H1 (cell line): ENCODE results near the gene SLC51B. TPM values are rescaled to one million over a fixed set of nuclear protein-coding genes. Genes with fewer than 3 reads are reported as not detected.

ENCODE experiments used
- CTCF ChIA-PET: fragments of 300-600 bp; sonication (Branson Sonifier 250); formaldehyde crosslinking; loops from one replicate; lab custom pipeline; 2021; ENCODE audit not compliant: partially characterized antibody; lab: Charles Lee
- POLR2A ChIA-PET: fragments of 300-600 bp; sonication (Branson Sonifier 250); formaldehyde crosslinking; loops from one replicate; lab custom pipeline; 2021; ENCODE audit warnings: inconsistent platforms; ENCODE audit not compliant: partially characterized antibody; lab: Charles Lee
- DNase-seq, 2 experiments: peaks; one replicate each; pipeline versions ENCODE4 v3.0.0 to v3.0.0-alpha.2; 2010 to 2022; ENCODE audit warnings: low spot score in 2 of 2, low read depth in 1 of 2, mixed read lengths in 1 of 2
- FAIRE-seq: peaks from 2 replicates; lab custom pipeline; 2011; peaks lifted over from hg19 to GRCh38; lab: Jason Lieb, UNC
- H2AFZ ChIP-seq: 2 replicates; pipeline ENCODE4 v1.8.1; 2012; ENCODE audit warnings: low read length, inconsistent platforms
- H2AK5ac ChIP-seq: 2 replicates; pipeline ENCODE4 v1.6.1; 2013; ENCODE audit warnings: low read depth, low read length
- H2BK120ac ChIP-seq: replicated peaks from 2 replicates; pipeline ENCODE3; 2013; ENCODE audit warnings: low read depth, low read length, inconsistent platforms
- H2BK12ac ChIP-seq: 2 replicates; pipeline ENCODE4 v1.6.1; 2013; ENCODE audit warnings: low read depth, low read length
- H2BK15ac ChIP-seq: 2 replicates; pipeline ENCODE4 v1.6.1; 2013; ENCODE audit warnings: low read length
- H2BK20ac ChIP-seq: 2 replicates; pipeline ENCODE4 v1.6.1; 2013; ENCODE audit warnings: low read length
- H2BK5ac ChIP-seq: 2 replicates; pipeline ENCODE4 v1.6.1; 2013; ENCODE audit warnings: low read depth, low read length
- H3K14ac ChIP-seq: 2 replicates; pipeline ENCODE4 v1.6.1; 2013; ENCODE audit warnings: inconsistent platforms; ENCODE audit not compliant: insufficient read length
- H3K18ac ChIP-seq: 2 replicates; pipeline ENCODE4 v1.6.1; 2013; ENCODE audit warnings: low read length; ENCODE audit errors: extremely low read depth
- H3K23ac ChIP-seq: 2 replicates; pipeline ENCODE4 v1.6.1; 2013; ENCODE audit warnings: inconsistent platforms; ENCODE audit not compliant: insufficient read length
- H3K23me2 ChIP-seq: 2 replicates; pipeline ENCODE4 v1.6.1; 2013; ENCODE audit warnings: low read depth, low read length
- H3K27ac ChIP-seq: 2 replicates; pipeline ENCODE4 v1.6.1; 2011; ENCODE audit warnings: low read depth, low read length, inconsistent platforms
- H3K27me3 ChIP-seq, 4 experiments: replicated peaks in 1 of 4; 1 replicate in 1 of 4; 2 replicates in 3 of 4; pipeline versions ENCODE4 v1.6.1 to v1.8.1; 2011 to 2013; ENCODE audit warnings: low read length in 3 of 4, mild to moderate bottlenecking in 3 of 4, inconsistent platforms in 2 of 4, mixed read lengths in 2 of 4, moderate library complexity in 1 of 4; ENCODE audit not compliant: control insufficient read depth in 3 of 4, insufficient read depth in 3 of 4; ENCODE audit errors: extremely low read depth in 1 of 4
- H3K36me3 ChIP-seq, 4 experiments: 2 replicates each; pipeline versions ENCODE4 v1.6.1 to v1.8.1; 2011 to 2013; ENCODE audit warnings: mild to moderate bottlenecking in 4 of 4, low read length in 3 of 4, moderate library complexity in 2 of 4, control low read depth in 1 of 4, inconsistent platforms in 1 of 4; ENCODE audit not compliant: insufficient read depth in 4 of 4, control insufficient read depth in 2 of 4
- H3K4ac ChIP-seq: replicated peaks from 2 replicates; pipeline ENCODE3; 2013; ENCODE audit warnings: low read length, low read depth, mixed read lengths, inconsistent platforms; ENCODE audit not compliant: insufficient read length
- H3K4me1 ChIP-seq, 4 experiments: replicated peaks in 1 of 4; 1 replicate in 1 of 4; 2 replicates in 3 of 4; pipeline versions ENCODE4 v1.6.1 to v1.8.1; 2011 to 2013; ENCODE audit warnings: low read length in 3 of 4, inconsistent platforms in 2 of 4, mixed read lengths in 1 of 4; ENCODE audit not compliant: insufficient read depth in 4 of 4, control insufficient read depth in 3 of 4
- H3K4me2 ChIP-seq, 2 experiments: 2 replicates each; pipeline versions ENCODE4 v1.6.1 to v1.8.1; 2011 to 2013; ENCODE audit warnings: low read depth in 2 of 2, low read length in 2 of 2, control low read depth in 1 of 2, inconsistent platforms in 1 of 2, mild to moderate bottlenecking in 1 of 2; ENCODE audit not compliant: insufficient read depth in 1 of 2
- H3K4me3 ChIP-seq, 4 experiments: fragments of 200-600, 300-600 bp in 1 of 4; sonication (generic), shearing (Covaris generic), sonication (Bioruptor Twin) in 1 of 4; 2 replicates each; pipeline versions ENCODE4 v1.5.1 to v1.8.1; 2011 to 2016; ENCODE audit warnings: low read length in 4 of 4, low read depth in 3 of 4, control low read depth in 2 of 4, inconsistent platforms in 2 of 4, mild to moderate bottlenecking in 2 of 4, mixed read lengths in 1 of 4, moderate library complexity in 1 of 4; ENCODE audit not compliant: insufficient read depth in 2 of 4; ENCODE audit errors: extremely low read depth in 1 of 4
- H3K56ac ChIP-seq: replicated peaks from 2 replicates; pipeline ENCODE3; 2013; ENCODE audit warnings: low read depth, mild to moderate bottlenecking, mixed read lengths, low read length, inconsistent platforms; ENCODE audit not compliant: insufficient read length
- H3K79me1 ChIP-seq: 2 replicates; pipeline ENCODE4 v1.6.1; 2013; ENCODE audit warnings: low read depth, low read length, control low read depth
- H3K79me2 ChIP-seq, 2 experiments: 2 replicates each; pipeline versions ENCODE4 v1.6.1 to v1.8.1; 2012 to 2013; ENCODE audit warnings: low read length in 2 of 2, mild to moderate bottlenecking in 2 of 2, inconsistent platforms in 1 of 2; ENCODE audit not compliant: insufficient read depth in 2 of 2, control insufficient read depth in 1 of 2
- H3K9ac ChIP-seq, 4 experiments: replicated peaks in 1 of 4; 1 replicate in 1 of 4; 2 replicates in 3 of 4; pipeline versions ENCODE4 v1.6.1 to v1.8.1; 2011 to 2013; ENCODE audit warnings: low read depth in 3 of 4, low read length in 3 of 4, control low read depth in 2 of 4, mild to moderate bottlenecking in 2 of 4, moderate library complexity in 2 of 4, inconsistent platforms in 1 of 4; ENCODE audit errors: extremely low read depth in 1 of 4
- H3K9me3 ChIP-seq, 2 experiments: 2 replicates each; pipeline versions ENCODE4 v1.6.1 to v1.8.1; 2012 to 2013; ENCODE audit warnings: mild to moderate bottlenecking in 2 of 2, moderate library complexity in 2 of 2, control low read depth in 1 of 2, inconsistent platforms in 1 of 2, low read depth in 1 of 2, low read length in 1 of 2, mixed read lengths in 1 of 2; ENCODE audit not compliant: insufficient read depth in 2 of 2
- H4K20me1 ChIP-seq, 2 experiments: replicated peaks in 1 of 2; 2 replicates each; pipeline versions ENCODE3 to v1.8.1; 2011 to 2013; ENCODE audit warnings: inconsistent platforms in 2 of 2, low read length in 2 of 2, mild to moderate bottlenecking in 1 of 2; ENCODE audit not compliant: insufficient read depth in 2 of 2, control insufficient read depth in 1 of 2
- H4K5ac ChIP-seq: 2 replicates; pipeline ENCODE4 v1.6.1; 2013; ENCODE audit warnings: low read length, low read depth, mixed read lengths, inconsistent platforms; ENCODE audit not compliant: insufficient read length
- H4K8ac ChIP-seq: 2 replicates; pipeline ENCODE4 v1.8.0; 2013; ENCODE audit warnings: mild to moderate bottlenecking, moderate library complexity, low read length, inconsistent platforms; ENCODE audit not compliant: insufficient read depth; ENCODE audit errors: extremely low read depth
- H4K91ac ChIP-seq: replicated peaks from 2 replicates; pipeline ENCODE3; 2013; ENCODE audit warnings: low read length, mixed read lengths, inconsistent platforms; ENCODE audit not compliant: insufficient read length
- BRCA1 ChIP-seq: IDR thresholded peaks from 2 replicates; pipeline ENCODE4 v1.6.1; 2012; ENCODE audit warnings: low read depth, low read length, improper control_type of control experiment
- CBX8 ChIP-seq: fragments of 300-800, 300-1000 bp; sonication (generic); IDR thresholded peaks from 2 replicates; pipeline ENCODE4 v1.7.1; 2016; ENCODE audit warnings: low read depth, low read length, borderline replicate concordance
- CTBP2 ChIP-seq: IDR thresholded peaks from 2 replicates; pipeline ENCODE4 v1.7.0; 2011; ENCODE audit warnings: borderline replicate concordance, mild to moderate bottlenecking, moderate library complexity, mixed read lengths, low read length; ENCODE audit not compliant: insufficient read depth, insufficient read length
- NRF1 ChIP-seq: IDR thresholded peaks from 2 replicates; pipeline ENCODE4 v1.6.1; 2011; ENCODE audit warnings: mild to moderate bottlenecking, low read depth, low read length, improper control_type of control experiment
- POU5F1 ChIP-seq: IDR thresholded peaks from 2 replicates; pipeline ENCODE4 v1.6.1; 2011; ENCODE audit warnings: low read depth, mild to moderate bottlenecking, low read length, moderate library complexity
- RFX5 ChIP-seq: IDR thresholded peaks from 2 replicates; pipeline ENCODE4 v1.6.1; 2011; ENCODE audit warnings: low read depth, low read length, improper control_type of control experiment, borderline replicate concordance
- SAP30 ChIP-seq: fragments of 300-600 bp; sonication (generic); IDR thresholded peaks from 2 replicates; pipeline ENCODE4 v1.7.1; 2012; ENCODE audit warnings: low read length, moderate library complexity, mild to moderate bottlenecking, inconsistent platforms; ENCODE audit not compliant: insufficient read depth, insufficient replicate concordance
- SIN3A ChIP-seq, 2 experiments: IDR thresholded peaks in 1 of 2; conservative IDR thresholded peaks in 1 of 2; 2 replicates each; pipeline ENCODE4 v1.6.1; 2011 to 2012; ENCODE audit warnings: low read length in 2 of 2, improper control_type of control experiment in 1 of 2, low read depth in 1 of 2, mild to moderate bottlenecking in 1 of 2
- SP1 ChIP-seq: IDR thresholded peaks from 2 replicates; pipeline ENCODE4 v1.6.1; 2011; ENCODE audit warnings: low read depth, low read length
- TEAD4 ChIP-seq: IDR thresholded peaks from 2 replicates; pipeline ENCODE4 v1.6.1; 2012; ENCODE audit warnings: low read depth, low read length, inconsistent platforms, mixed read lengths
- YY1 ChIP-seq: IDR thresholded peaks from 2 replicates; pipeline ENCODE4 v1.6.1; 2011; ENCODE audit warnings: low read depth, mild to moderate bottlenecking, low read length
- WGBS, 2 experiments: shearing (Covaris generic) in 1 of 2; methylation state at CpG; one replicate each; pipeline versions ENCODE4 v1.1.6 to v1.1.7; 2013 to 2015; ENCODE audit warnings: low lambda C conversion rate in 2 of 2, mixed read lengths in 2 of 2, inconsistent platforms in 1 of 2, low coverage in 1 of 2, missing lambda C conversion rate in 1 of 2; ENCODE audit not compliant: insufficient replicate concordance in 2 of 2, insufficient coverage in 1 of 2, insufficient read length in 1 of 2; ENCODE audit errors: extremely low coverage in 1 of 2, missing lambda C conversion rate in 1 of 2; 5-methylcytosine and 5-hydroxymethylcytosine counted together
- polyA plus RNA-seq, 7 experiments: library from polyadenylated mRNA; depleted of rRNA in 3 of 7; stranded (reverse) in 5 of 7; unstranded in 2 of 7; fragments of >200 nt in 5 of 7; fragments of 200-250 nt in 2 of 7; gene quantifications; 1 replicate in 5 of 7; 2 replicates in 1 of 7; 4 replicates in 1 of 7; pipeline versions ENCODE4 v1.2.1 to v1.2.3, GENCODE V29; 2011 to 2013; ENCODE audit warnings: missing spikeins in 2 of 7, mixed read lengths in 2 of 7
- total RNA-seq: library from RNA; stranded (reverse); fragmentation: NEBNext Ultra II Directional; extraction: Animal tissue kit (Norgen Biotek cat#: 25700); gene quantifications from 2 replicates; pipeline ENCODE4 v1.2.1, GENCODE V29; 2021
- TF ChIP-seq, protein P1 (sequence below): IDR thresholded peaks from 2 replicates; pipeline ENCODE4 v1.6.1; 2011; ENCODE audit warnings: low read depth, mild to moderate bottlenecking, low read length; ENCODE audit not compliant: insufficient read depth

SLC51B gene
- total and polyA plus RNA-seq, 2 of the 8 experiments (the other 6 are each of a cell fraction or from before 2014, with no cell fraction given), result not detected

DNA sequence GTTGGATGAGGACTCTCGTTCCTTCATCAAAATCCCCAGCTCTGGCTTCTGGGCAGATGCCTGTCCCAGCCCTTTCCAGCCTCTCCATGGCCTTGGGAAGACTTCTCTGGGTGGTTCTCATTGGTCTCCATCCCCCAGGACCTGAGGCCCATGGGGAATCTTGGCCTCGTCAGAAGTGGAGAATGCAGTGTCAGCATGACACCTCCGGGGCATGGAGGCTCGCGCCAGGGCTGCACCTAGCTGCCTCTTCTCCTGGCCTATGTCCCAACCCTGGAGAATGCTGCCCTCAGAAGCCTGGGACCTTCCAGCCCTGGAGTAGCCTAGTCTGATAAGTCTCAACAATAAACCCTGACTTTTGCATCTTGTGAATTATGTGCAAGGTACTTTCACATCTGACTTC lies 34.4 kb downstream of the SLC51B start:
- ChIA-PET CTCF (interaction anchor here (0.8 to 32.9 kb wide), 5 partner anchors 8 to 45 kb away, joined by 3 to 1213 read pairs (median 32); partner anchors contain the start of genes RASL12 and SLC51B), POLR2A (interaction anchor here (1.1 to 14.5 kb wide), 2 partner anchors 12 to 225 kb away, joined by 4 to 93 read pairs; partner anchors contain the start of genes RASL12 and RNU5B-1)
- no peak overlapping the region for H3K23ac ChIP-seq

More for the DNA sequence above, 34.4 kb downstream of the SLC51B start:
- Histone ChIP-seq H4K91ac (no peak overlapping the region), H3K18ac (no peak overlapping the region), H3K9me3 (no peaks in the 10 kb centered on the region), H2AFZ (no peak overlapping the region), H3K4me3 (no peak overlapping the region), H3K4ac (no peak overlapping the region), H3K79me1 (no peaks in the 10 kb centered on the region), H3K56ac (no peak overlapping the region), H3K9ac (no peak overlapping the region), H4K5ac (no peak overlapping the region), H2BK12ac (no peak overlapping the region), H2BK20ac (no peak overlapping the region), H3K79me2 (no peaks in the 10 kb centered on the region), H2BK15ac (0 out of 2 replicates have a peak overlapping the region, but pooled peaks have one; percentile 72), H3K23me2 (no peaks in the 10 kb centered on the region; the same call in 1 of the 2 replicates), H2BK120ac (no peak overlapping the region), H3K36me3 (no peaks in the 10 kb centered on the region), H3K27me3 (peaks cover 0 to 9% (median 8%) of the 10 kb centered on the region in 4 experiments; a peak in 5 of 7 replicates), H3K27ac (no peak overlapping the region), H3K4me1 (peaks cover 15 to 28% (median 17%) of the 10 kb centered on the region in 4 experiments), H3K14ac (no peak overlapping the region), H4K8ac (no peak overlapping the region), H4K20me1 (no peaks in the 10 kb centered on the region), H3K4me2 (no peak overlapping the region), H2BK5ac (no peak overlapping the region), H2AK5ac (no peak overlapping the region)
- DNase-seq (no peak), FAIRE-seq (no peak)
- WGBS, 2 experiments, result 89% methylated on average over 5 of the region's 5 CpGs; no CpG with 5 or more reads in 1 of the 2 experiments
- TF ChIP-seq RFX5 (no peak), SAP30 (no peak), CTBP2 (no peak), CBX8 (no peak), TEAD4 (no peak), NRF1 (no peak), YY1 (no peak), SP1 (no peak), SIN3A (conservative IDR thresholded peaks at IDR 0.05 in 1 of 2, IDR thresholded peaks at IDR 0.05 in 1 of 2; ENCODE audit: low read depth in 1 of 2, low read length in 2 of 2) (no peak), BRCA1 (no peak), POU5F1 (no peak)
- TF ChIP-seq, protein P1, sequence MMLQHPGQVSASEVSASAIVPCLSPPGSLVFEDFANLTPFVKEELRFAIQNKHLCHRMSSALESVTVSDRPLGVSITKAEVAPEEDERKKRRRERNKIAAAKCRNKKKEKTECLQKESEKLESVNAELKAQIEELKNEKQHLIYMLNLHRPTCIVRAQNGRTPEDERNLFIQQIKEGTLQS, result no peak
